HEK293T (cell line): ENCODE measurements around the gene DNAI2.

Source experiments
- CTCF ChIA-PET: fragments of 350-600 bp; formaldehyde crosslinking; extraction: SDS; loops from one replicate; lab custom pipeline; 2021; ENCODE audit warnings: antibody characterized with exemption, inconsistent platforms; lab: Yijun Ruan, JAX
- POLR2A ChIA-PET: fragments of 350-600 bp; formaldehyde crosslinking; extraction: SDS; loops from one replicate; lab custom pipeline; 2020; ENCODE audit warnings: antibody characterized with exemption, inconsistent platforms; lab: Yijun Ruan, JAX
- DNase-seq: peaks from one replicate; pipeline ENCODE4 v3.0.0; 2012; ENCODE audit warnings: mixed read lengths; ENCODE audit errors: extremely low spot score
- ARNT ChIP-seq: fragments of 450-650 bp; IDR thresholded peaks from 2 replicates; pipeline ENCODE4 v1.6.1; 2017; ENCODE audit warnings: mild to moderate bottlenecking
- BHLHE40 ChIP-seq: fragments of 450-650 bp; IDR thresholded peaks from 2 replicates; pipeline ENCODE4 v1.6.1; 2016; ENCODE audit warnings: mild to moderate bottlenecking, moderate library complexity, borderline replicate concordance
- CTBP1 ChIP-seq: fragments of 450-650 bp; IDR thresholded peaks from 2 replicates; pipeline ENCODE4 v1.6.1; 2016; ENCODE audit warnings: borderline replicate concordance
- ELF4 ChIP-seq: fragments of 450-650 bp; IDR thresholded peaks from 2 replicates; pipeline ENCODE4 v1.6.1; 2017; ENCODE audit warnings: antibody characterized with exemption
- FOXA1 ChIP-seq: fragments of 450-650 bp; IDR thresholded peaks from 2 replicates; pipeline ENCODE4 v1.6.1; 2016; ENCODE audit warnings: mild to moderate bottlenecking
- FOXK2 ChIP-seq: fragments of 450-650 bp; IDR thresholded peaks from 2 replicates; pipeline ENCODE4 v1.6.1; 2016; ENCODE audit warnings: mild to moderate bottlenecking
- FOXM1 ChIP-seq: fragments of 450-650 bp; IDR thresholded peaks from 2 replicates; pipeline ENCODE4 v1.6.1; 2017; ENCODE audit warnings: mild to moderate bottlenecking, borderline replicate concordance
- HDGF ChIP-seq: fragments of 450-650 bp; IDR thresholded peaks from 2 replicates; pipeline ENCODE4 v1.6.1; 2017; ENCODE audit warnings: antibody characterized with exemption, borderline replicate concordance
- L3MBTL2 ChIP-seq: fragments of 450-650 bp; conservative IDR thresholded peaks from 2 replicates; pipeline ENCODE4 v1.6.1; 2016; ENCODE audit warnings: mild to moderate bottlenecking
- LEF1 ChIP-seq: fragments of 450-650 bp; IDR thresholded peaks from 2 replicates; pipeline ENCODE4 v1.6.1; 2017; ENCODE audit warnings: mild to moderate bottlenecking, borderline replicate concordance
- NFRKB ChIP-seq: fragments of 450-650 bp; IDR thresholded peaks from 2 replicates; pipeline ENCODE4 v1.6.1; 2016; ENCODE audit warnings: mild to moderate bottlenecking, moderate library complexity
- PKNOX1 ChIP-seq: fragments of 450-650 bp; IDR thresholded peaks from 2 replicates; pipeline ENCODE4 v1.6.1; 2016
- SP1 ChIP-seq: fragments of 450-650 bp; IDR thresholded peaks from 2 replicates; pipeline ENCODE4 v1.6.1; 2017
- SUZ12 ChIP-seq: fragments of 450-650 bp; IDR thresholded peaks from 2 replicates; pipeline ENCODE4 v1.6.1; 2016; ENCODE audit warnings: mild to moderate bottlenecking
- TARDBP ChIP-seq: fragments of 450-650 bp; IDR thresholded peaks from 2 replicates; pipeline ENCODE4 v1.6.1; 2016
- ZNF384 ChIP-seq: fragments of 450-650 bp; IDR thresholded peaks from 2 replicates; pipeline ENCODE4 v1.6.1; 2016

Gene DNAI2

DNA sequence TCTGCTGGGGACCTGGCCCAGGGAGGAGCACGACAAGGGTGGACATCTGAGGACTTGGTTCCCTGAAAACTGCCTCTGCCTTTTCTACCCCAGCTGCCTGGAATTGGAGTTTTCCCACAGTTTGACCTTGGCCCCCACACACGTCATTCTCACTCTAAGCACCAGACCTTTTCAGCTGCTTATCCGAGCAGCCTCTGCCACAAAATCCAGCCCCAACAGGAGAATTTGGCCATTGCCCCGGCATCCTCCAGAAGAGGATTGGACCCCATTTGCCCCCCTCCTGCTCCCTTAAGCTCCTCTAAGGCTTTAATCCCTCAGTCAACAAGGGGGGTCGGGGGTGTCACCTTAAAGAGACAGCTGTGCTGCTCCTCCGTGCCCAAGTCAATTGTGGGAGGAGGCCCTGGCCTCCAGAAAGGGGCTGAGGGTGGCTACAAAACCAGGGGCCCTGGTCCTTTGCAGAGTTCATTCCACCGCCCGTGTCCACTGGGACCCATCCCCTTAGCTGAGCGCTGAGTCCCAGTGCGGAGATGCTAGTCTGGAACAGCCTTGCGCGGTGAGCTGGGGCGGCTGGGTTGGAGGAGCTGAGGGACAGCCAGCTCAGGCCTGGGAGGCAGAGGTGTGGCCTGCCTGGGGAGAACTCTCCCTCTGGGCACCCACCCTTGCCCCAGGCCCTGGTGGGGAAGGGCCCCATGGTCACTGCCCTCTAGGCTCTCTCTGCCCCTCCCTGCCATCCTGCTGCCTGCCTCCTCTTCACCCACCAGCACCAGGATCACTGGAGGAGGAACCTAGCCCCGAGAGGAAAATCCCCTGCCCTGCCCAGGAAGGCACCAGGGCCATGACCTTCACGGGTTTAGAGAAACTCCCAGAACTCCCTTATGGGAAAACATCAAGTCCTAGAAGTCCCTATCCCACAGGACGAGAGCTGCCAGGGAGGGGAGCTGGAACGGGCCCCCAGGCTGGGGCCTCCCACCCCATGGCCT lies 41.8 kb upstream of the DNAI2 start:
- TF ChIP-seq LEF1: no peak
- no peak for TF ChIP-seq L3MBTL2
- no peak for TF ChIP-seq CTBP1
- no peak for TF ChIP-seq PKNOX1
- TF ChIP-seq BHLHE40: no peak
- no peak for TF ChIP-seq FOXK2
- TF ChIP-seq TARDBP: no peak
- TF ChIP-seq NFRKB: no peak
- TF ChIP-seq HDGF: no peak
- no peak for TF ChIP-seq ELF4
- TF ChIP-seq SUZ12: no peak
- TF ChIP-seq SP1: no peak
- TF ChIP-seq FOXA1: no peak
- no peak for TF ChIP-seq ZNF384
- TF ChIP-seq ARNT: no peak
- TF ChIP-seq FOXM1: no peak
- ChIA-PET POLR2A (interaction anchor here (0.7 to 0.8 kb wide), 2 partner anchors 15 to 19 kb away, joined by 3 read pairs; partner anchors contain the start of gene TTYH2), CTCF (no interaction called here)
- no peak for DNase-seq

GRCh38 chr17:74233937-74234336 lies 40.1 kb upstream of the DNAI2 start:
- no peak for DNase-seq
- TF ChIP-seq ARNT (no peak), FOXM1 (no peak), LEF1 (no peak), CTBP1 (no peak), ZNF384 (no peak), SP1 (no peak)
- POLR2A ChIA-PET: no interaction called here
- CTCF ChIA-PET: no interaction called here

DNA sequence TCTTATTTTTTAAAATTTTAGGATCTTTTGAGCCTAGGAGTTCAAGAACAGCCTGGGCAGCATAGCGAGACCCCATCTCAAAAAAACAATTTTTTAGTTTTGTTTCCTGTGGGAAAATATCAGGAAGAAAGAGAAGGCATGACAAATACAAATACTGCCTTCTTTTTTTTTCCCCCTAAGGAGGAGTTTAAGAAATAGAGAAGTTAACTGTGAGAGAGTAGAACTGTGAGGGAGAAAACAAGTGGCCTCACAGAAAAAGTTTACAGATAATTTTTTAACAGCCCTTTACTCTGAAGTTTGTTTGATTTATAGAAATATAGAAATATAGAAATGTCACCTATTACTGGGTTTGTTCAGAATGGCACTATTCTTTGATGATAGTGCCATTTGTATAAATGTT lies 39.5 kb upstream of the DNAI2 start:
- POLR2A ChIA-PET: no interaction called here
- TF ChIP-seq FOXM1 (no peak), ARNT (no peak), NFRKB (no peak), L3MBTL2 (no peak), FOXK2 (no peak), FOXA1 (no peak), SP1 (no peak), LEF1 (no peak), ELF4 (no peak), HDGF (no peak), TARDBP (no peak), BHLHE40 (no peak), ZNF384 (no peak), PKNOX1 (no peak)
- CTCF ChIA-PET: no interaction called here
- DNase-seq: no peak

DNA sequence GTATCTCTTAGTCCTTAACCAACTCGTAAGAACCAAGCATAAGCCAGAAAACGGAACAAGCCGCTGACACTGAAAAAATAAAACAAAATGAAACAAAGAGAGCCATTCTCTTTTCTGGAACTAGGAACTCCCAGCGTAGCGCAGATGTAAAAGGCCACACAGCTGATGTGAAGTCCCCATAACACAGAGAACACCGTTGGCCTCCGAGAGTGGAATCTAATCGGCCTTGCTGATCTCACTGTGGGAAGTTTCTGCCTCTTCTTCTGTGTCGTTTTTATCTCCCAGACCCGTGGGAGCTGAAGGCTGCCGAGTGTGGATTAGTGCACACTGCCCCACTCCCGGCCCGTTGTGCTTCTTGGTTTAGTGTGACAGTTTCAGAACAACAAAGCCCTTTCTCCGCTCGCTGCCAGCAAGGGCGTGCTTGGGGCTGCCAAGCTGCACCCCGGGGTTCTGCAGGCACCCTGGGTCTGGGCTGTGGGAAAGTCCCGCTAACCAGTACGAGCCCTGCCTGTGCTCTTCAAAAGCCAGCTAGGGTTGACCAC lies 38.9 kb upstream of the DNAI2 start:
- TF ChIP-seq FOXA1 (no peak), ZNF384 (no peak), PKNOX1 (no peak), FOXK2 (no peak), HDGF (no peak), SUZ12 (no peak), BHLHE40 (no peak), NFRKB (no peak), ELF4 (no peak), SP1 (no peak)
- CTCF ChIA-PET: interaction anchor here (0.9 kb wide), 1 partner anchor 10 kb away, joined by 3 read pairs; no protein-coding TSS in a partner anchor
- POLR2A ChIA-PET: no interaction called here
- DNase-seq: no peak

- no peak for DNase-seq
- POLR2A ChIA-PET: no interaction called here
- TF ChIP-seq SUZ12 (no peak), TARDBP (no peak), PKNOX1 (no peak), L3MBTL2 (no peak), FOXK2 (no peak), ZNF384 (no peak), HDGF (no peak), CTBP1 (no peak), FOXA1 (no peak), LEF1 (no peak), NFRKB (no peak), SP1 (no peak), BHLHE40 (no peak)
- CTCF ChIA-PET: interaction anchor here (0.9 kb wide), 1 partner anchor 9 kb away, joined by 3 read pairs; no protein-coding TSS in a partner anchor
Measured at GRCh38 chr17:74235911-74236371, 38.1 kb upstream of the DNAI2 start.
